ENCODE measurements around the gene AFAP1.

AFAP1 gene

GRCh38 chr4:7970361-7970946 lies 30.8 kb upstream of the AFAP1 start:
- no peak for DNase-seq (ENCODE audit: low read depth in 1 of 2, low spot score in 1 of 2)

- no peak for DNase-seq (ENCODE audit: low read depth in 1 of 2, low spot score in 1 of 2)
Observed at GRCh38 chr4:7968262-7968896, 28.7 kb upstream of the AFAP1 start.

- DNase-seq (ENCODE audit: low read depth in 1 of 2, low spot score in 1 of 2), result no peak
Observed at GRCh38 chr4:7967501-7968261, 28.0 kb upstream of the AFAP1 start.

- DNase-seq (ENCODE audit: low read depth in 1 of 2, low spot score in 1 of 2), result no peak
Observed at GRCh38 chr4:7967063-7967440, 27.4 kb upstream of the AFAP1 start.

GRCh38 chr4:7966281-7967062 lies 26.8 kb upstream of the AFAP1 start:
- no peak for DNase-seq (ENCODE audit: low read depth in 1 of 2, low spot score in 1 of 2)

- DNase-seq (ENCODE audit: low read depth in 1 of 2, low spot score in 1 of 2), result peak in 1 of 2 donors; percentile 18
Observed at GRCh38 chr4:7964890-7965662, 25.4 kb upstream of the AFAP1 start.

- peak in 1 of 2 donors; percentile 39 for DNase-seq (ENCODE audit: low read depth in 1 of 2, low spot score in 1 of 2)
Observed at GRCh38 chr4:7964459-7964858, 24.8 kb upstream of the AFAP1 start.

- DNase-seq (ENCODE audit: low read depth in 1 of 2, low spot score in 1 of 2), result no peak
Observed at GRCh38 chr4:7963691-7964090, 24.0 kb upstream of the AFAP1 start.

GRCh38 chr4:7962609-7963508 lies 23.2 kb upstream of the AFAP1 start:
- no peak for DNase-seq (ENCODE audit: low read depth in 1 of 2, low spot score in 1 of 2)

GRCh38 chr4:7960790-7961655 lies 21.4 kb upstream of the AFAP1 start:
- DNase-seq (ENCODE audit: low read depth in 1 of 2, low spot score in 1 of 2), result peak in 1 of 2 donors; percentile 67

- no peak for DNase-seq (ENCODE audit: low read depth in 1 of 2, low spot score in 1 of 2)
Observed at GRCh38 chr4:7960017-7960789, 20.5 kb upstream of the AFAP1 start.

GRCh38 chr4:7959078-7959477 lies 19.4 kb upstream of the AFAP1 start:
- no peak for DNase-seq (ENCODE audit: low read depth in 1 of 2, low spot score in 1 of 2)

- DNase-seq (ENCODE audit: low read depth in 1 of 2, low spot score in 1 of 2), result no peak
Observed at GRCh38 chr4:7956934-7957656, 17.4 kb upstream of the AFAP1 start.

- no peak for DNase-seq (ENCODE audit: low read depth in 1 of 2, low spot score in 1 of 2)
Observed at GRCh38 chr4:7956270-7956808, 16.7 kb upstream of the AFAP1 start.

- no peak for DNase-seq (ENCODE audit: low read depth in 1 of 2, low spot score in 1 of 2)
Observed at GRCh38 chr4:7955393-7955792, 15.7 kb upstream of the AFAP1 start.

GRCh38 chr4:7952615-7953014 lies 13.0 kb upstream of the AFAP1 start:
- no peak for DNase-seq (ENCODE audit: low read depth in 1 of 2, low spot score in 1 of 2)
